ENCODE results near the gene SLC8B1.

The SLC8B1 gene

DNA sequence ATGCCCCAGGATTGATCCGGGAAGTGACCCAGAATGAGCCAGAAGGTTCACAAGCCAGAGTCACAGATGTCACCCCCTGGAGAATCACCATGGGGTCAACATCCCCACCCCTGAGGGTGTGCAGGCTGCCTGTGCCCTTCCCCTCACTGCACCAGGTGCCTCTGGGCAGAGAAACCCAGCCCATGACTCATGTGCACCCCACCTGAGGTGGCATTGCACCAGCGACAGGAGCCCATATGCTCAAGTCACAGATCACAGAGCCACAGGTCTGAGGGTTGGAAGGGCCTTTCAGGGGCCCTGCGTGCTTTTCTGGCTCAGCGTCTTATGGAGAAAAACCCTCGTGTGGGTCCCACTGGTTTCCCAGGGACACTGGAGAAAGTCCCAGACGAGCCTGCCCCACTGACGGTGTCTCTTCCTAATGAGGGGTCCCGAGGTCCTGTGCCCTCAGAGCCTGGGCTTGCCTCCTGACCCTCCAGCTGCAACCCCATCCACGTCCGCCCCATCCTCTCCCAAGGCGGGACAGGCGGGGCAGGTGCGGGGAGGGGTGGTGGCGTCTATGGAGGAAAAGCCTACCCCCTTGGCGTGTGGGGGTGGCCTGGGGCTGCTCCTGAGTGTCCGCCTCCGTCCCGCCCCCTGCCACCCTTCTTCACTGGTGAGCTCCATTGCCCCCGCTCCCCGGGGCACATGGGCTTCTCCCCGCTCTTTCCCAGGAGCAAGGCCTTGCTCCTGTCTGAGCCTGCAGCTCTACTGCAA lies 47.6 kb downstream of the SLC8B1 start:
- H3K4me1 ChIP-seq (ENCODE audit: control insufficient read depth in 2 of 2, insufficient read depth in 2 of 2, low read length in 2 of 2), result no peaks in the 10 kb centered on the region
- no peaks in the 10 kb centered on the region for H3K9me3 ChIP-seq (ENCODE audit: control insufficient read depth in 2 of 2, low read length in 2 of 2)
- no peak overlapping the region for H3K4me3 ChIP-seq (ENCODE audit: low read length in 2 of 2)
- peaks cover 75 to 80% of the 10 kb centered on the region in 2 donors for H3K36me3 ChIP-seq (ENCODE audit: control insufficient read depth in 2 of 2, insufficient read depth in 2 of 2, low read length in 2 of 2)
- H3K27me3 ChIP-seq (ENCODE audit: control insufficient read depth in 2 of 2, insufficient read depth in 2 of 2, low read length in 2 of 2), result no peaks in the 10 kb centered on the region
- no peak overlapping the region for H3K27ac ChIP-seq (ENCODE audit: low read depth in 2 of 2, low read length in 2 of 2)
- H3K9ac ChIP-seq (ENCODE audit: low read depth in 1 of 2, low read length in 2 of 2), result no peak overlapping the region

DNA sequence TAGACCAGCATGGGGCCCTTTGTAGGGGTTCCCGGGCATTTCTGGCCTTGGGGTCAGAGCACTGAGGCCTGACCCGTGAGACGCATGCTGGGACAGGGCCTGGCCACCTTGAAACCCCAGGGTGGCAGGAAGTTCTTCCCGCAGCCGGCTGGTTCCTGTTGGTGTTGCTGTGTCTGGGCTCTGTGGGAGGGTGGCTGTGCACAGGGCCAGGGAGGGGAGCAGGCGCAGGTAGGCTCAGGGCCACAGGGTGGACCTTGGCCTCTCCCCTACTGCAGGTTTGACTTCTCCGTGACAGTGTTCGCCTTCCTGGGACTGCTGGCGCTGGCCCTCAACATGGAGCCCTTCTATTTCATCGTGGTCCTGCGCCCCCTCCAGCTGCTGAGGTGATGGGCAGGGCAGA lies 48.2 kb downstream of the SLC8B1 start:
- Histone ChIP-seq H3K27me3 (ENCODE audit: control insufficient read depth in 2 of 2, insufficient read depth in 2 of 2, low read length in 2 of 2) (no peaks in the 10 kb centered on the region), H3K27ac (ENCODE audit: low read depth in 2 of 2, low read length in 2 of 2) (no peak overlapping the region), H3K4me3 (ENCODE audit: low read length in 2 of 2) (no peak overlapping the region), H3K4me1 (ENCODE audit: control insufficient read depth in 2 of 2, insufficient read depth in 2 of 2, low read length in 2 of 2) (no peaks in the 10 kb centered on the region), H3K9me3 (ENCODE audit: control insufficient read depth in 2 of 2, low read length in 2 of 2) (no peaks in the 10 kb centered on the region), H3K36me3 (ENCODE audit: control insufficient read depth in 2 of 2, insufficient read depth in 2 of 2, low read length in 2 of 2) (peaks cover 69 to 74% of the 10 kb centered on the region in 2 donors), H3K9ac (ENCODE audit: low read depth in 1 of 2, low read length in 2 of 2) (no peak overlapping the region)

GRCh38 chr12:113285679-113286610 lies 49.0 kb downstream of the SLC8B1 start:
- H3K9ac ChIP-seq (ENCODE audit: low read depth in 1 of 2, low read length in 2 of 2), result no peak overlapping the region
- no peak overlapping the region for H3K4me3 ChIP-seq (ENCODE audit: low read length in 2 of 2)
- H3K4me1 ChIP-seq (ENCODE audit: control insufficient read depth in 2 of 2, insufficient read depth in 2 of 2, low read length in 2 of 2), result no peaks in the 10 kb centered on the region
- no peaks in the 10 kb centered on the region for H3K9me3 ChIP-seq (ENCODE audit: control insufficient read depth in 2 of 2, low read length in 2 of 2)
- no peak overlapping the region for H3K27ac ChIP-seq (ENCODE audit: low read depth in 2 of 2, low read length in 2 of 2)
- no peaks in the 10 kb centered on the region for H3K27me3 ChIP-seq (ENCODE audit: control insufficient read depth in 2 of 2, insufficient read depth in 2 of 2, low read length in 2 of 2)
- H3K36me3 ChIP-seq (ENCODE audit: control insufficient read depth in 2 of 2, insufficient read depth in 2 of 2, low read length in 2 of 2), result peaks cover 62 to 70% of the 10 kb centered on the region in 2 donors

- no peaks in the 10 kb centered on the region for H3K9me3 ChIP-seq (ENCODE audit: control insufficient read depth in 2 of 2, low read length in 2 of 2)
- H3K36me3 ChIP-seq (ENCODE audit: control insufficient read depth in 2 of 2, insufficient read depth in 2 of 2, low read length in 2 of 2), result peaks cover 56 to 70% of the 10 kb centered on the region in 2 donors
- no peak overlapping the region for H3K27ac ChIP-seq (ENCODE audit: low read depth in 2 of 2, low read length in 2 of 2)
- no peak overlapping the region for H3K4me3 ChIP-seq (ENCODE audit: low read length in 2 of 2)
- no peaks in the 10 kb centered on the region for H3K27me3 ChIP-seq (ENCODE audit: control insufficient read depth in 2 of 2, insufficient read depth in 2 of 2, low read length in 2 of 2)
- H3K4me1 ChIP-seq (ENCODE audit: control insufficient read depth in 2 of 2, insufficient read depth in 2 of 2, low read length in 2 of 2), result no peaks in the 10 kb centered on the region
- H3K9ac ChIP-seq (ENCODE audit: low read depth in 1 of 2, low read length in 2 of 2), result no peak overlapping the region
Measured at GRCh38 chr12:113284751-113285150, 50.2 kb downstream of the SLC8B1 start.

DNA sequence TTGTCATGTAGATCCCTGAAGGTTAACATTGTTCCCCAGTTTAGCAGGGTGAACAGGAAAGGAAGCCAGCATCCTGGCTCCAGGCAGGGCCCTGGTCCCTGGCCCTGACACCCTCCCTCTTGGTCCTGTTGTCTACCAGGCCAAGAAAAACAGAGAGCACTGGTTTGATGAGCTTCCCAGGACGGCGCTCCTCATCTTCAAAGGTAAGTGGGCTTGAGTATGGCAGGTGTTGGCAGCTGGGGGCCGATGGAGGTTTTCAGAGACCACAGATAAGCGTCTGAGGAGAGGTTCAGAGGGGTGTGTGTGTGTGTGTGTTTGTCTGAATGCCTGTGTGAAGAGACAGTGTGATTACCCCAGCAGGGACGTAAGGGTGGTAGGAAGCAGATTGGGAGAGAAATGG lies 56.3 kb downstream of the SLC8B1 start:
- Histone ChIP-seq H3K4me1 (ENCODE audit: control insufficient read depth in 2 of 2, insufficient read depth in 2 of 2, low read length in 2 of 2) (no peaks in the 10 kb centered on the region), H3K9me3 (ENCODE audit: control insufficient read depth in 2 of 2, low read length in 2 of 2) (no peaks in the 10 kb centered on the region), H3K27me3 (ENCODE audit: control insufficient read depth in 2 of 2, insufficient read depth in 2 of 2, low read length in 2 of 2) (no peaks in the 10 kb centered on the region), H3K9ac (ENCODE audit: low read depth in 1 of 2, low read length in 2 of 2) (no peak overlapping the region), H3K27ac (ENCODE audit: low read depth in 2 of 2, low read length in 2 of 2) (no peak overlapping the region), H3K4me3 (ENCODE audit: low read length in 2 of 2) (no peak overlapping the region), H3K36me3 (ENCODE audit: control insufficient read depth in 2 of 2, insufficient read depth in 2 of 2, low read length in 2 of 2) (peaks cover 34 to 59% of the 10 kb centered on the region in 2 donors)

DNA sequence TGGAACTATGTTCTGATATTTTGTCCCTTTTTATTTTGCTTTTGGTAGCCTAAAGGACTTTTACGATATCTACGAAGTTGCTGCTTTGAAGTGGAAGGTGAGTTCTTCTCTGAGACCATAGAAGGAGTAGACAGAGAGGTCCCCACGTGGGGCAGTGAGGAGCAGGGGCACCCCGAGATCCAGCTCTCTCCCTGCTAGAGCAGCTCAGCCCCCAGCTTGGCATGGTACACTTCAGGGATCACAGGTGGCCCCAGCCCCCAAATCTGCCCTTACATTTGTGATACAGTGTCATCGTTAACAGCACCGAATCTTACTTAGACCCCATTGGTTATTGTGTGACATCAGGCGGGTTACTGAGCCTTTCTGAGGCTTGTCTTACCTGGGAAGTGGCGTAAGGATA lies 56.8 kb downstream of the SLC8B1 start:
- Histone ChIP-seq H3K36me3 (ENCODE audit: control insufficient read depth in 2 of 2, insufficient read depth in 2 of 2, low read length in 2 of 2) (peaks cover 37 to 62% of the 10 kb centered on the region in 2 donors), H3K27ac (ENCODE audit: low read depth in 2 of 2, low read length in 2 of 2) (no peak overlapping the region), H3K9ac (ENCODE audit: low read depth in 1 of 2, low read length in 2 of 2) (no peak overlapping the region), H3K4me3 (ENCODE audit: low read length in 2 of 2) (no peak overlapping the region), H3K4me1 (ENCODE audit: control insufficient read depth in 2 of 2, insufficient read depth in 2 of 2, low read length in 2 of 2) (peaks cover 0 to 2% of the 10 kb centered on the region in 2 donors), H3K27me3 (ENCODE audit: control insufficient read depth in 2 of 2, insufficient read depth in 2 of 2, low read length in 2 of 2) (no peaks in the 10 kb centered on the region), H3K9me3 (ENCODE audit: control insufficient read depth in 2 of 2, low read length in 2 of 2) (no peaks in the 10 kb centered on the region)

DNA sequence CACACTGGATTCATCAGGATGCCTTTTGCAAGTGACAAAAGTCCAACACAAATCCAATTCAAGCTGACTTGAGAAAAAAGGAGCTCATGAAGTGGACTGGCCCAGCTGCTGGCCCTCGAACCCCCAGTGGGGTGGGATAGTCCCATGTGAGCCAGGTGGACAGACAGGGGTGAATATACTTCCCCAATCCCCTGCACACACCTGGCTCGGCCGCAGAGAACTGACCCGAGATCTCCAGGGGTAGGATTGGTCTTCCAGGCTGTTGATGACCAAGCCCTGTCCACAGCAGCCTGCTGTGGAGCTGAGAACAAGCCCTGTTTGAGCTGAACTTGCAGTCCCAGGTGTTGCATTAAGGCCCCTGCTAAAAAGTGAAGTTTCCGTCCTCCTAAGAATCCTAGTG lies 57.4 kb downstream of the SLC8B1 start:
- H3K9me3 ChIP-seq (ENCODE audit: control insufficient read depth in 2 of 2, low read length in 2 of 2), result no peaks in the 10 kb centered on the region
- no peak overlapping the region for H3K9ac ChIP-seq (ENCODE audit: low read depth in 1 of 2, low read length in 2 of 2)
- no peaks in the 10 kb centered on the region for H3K27me3 ChIP-seq (ENCODE audit: control insufficient read depth in 2 of 2, insufficient read depth in 2 of 2, low read length in 2 of 2)
- peaks cover 0 to 5% of the 10 kb centered on the region in 2 donors for H3K4me1 ChIP-seq (ENCODE audit: control insufficient read depth in 2 of 2, insufficient read depth in 2 of 2, low read length in 2 of 2)
- H3K36me3 ChIP-seq (ENCODE audit: control insufficient read depth in 2 of 2, insufficient read depth in 2 of 2, low read length in 2 of 2), result peaks cover 40 to 67% of the 10 kb centered on the region in 2 donors
- H3K27ac ChIP-seq (ENCODE audit: low read depth in 2 of 2, low read length in 2 of 2), result no peak overlapping the region
- H3K4me3 ChIP-seq (ENCODE audit: low read length in 2 of 2), result no peak overlapping the region

- Histone ChIP-seq H3K4me3 (ENCODE audit: low read length in 2 of 2) (no peak overlapping the region), H3K27ac (ENCODE audit: low read depth in 2 of 2, low read length in 2 of 2) (no peak overlapping the region), H3K9ac (ENCODE audit: low read depth in 1 of 2, low read length in 2 of 2) (no peak overlapping the region), H3K36me3 (ENCODE audit: control insufficient read depth in 2 of 2, insufficient read depth in 2 of 2, low read length in 2 of 2) (peaks cover 40 to 72% of the 10 kb centered on the region in 2 donors), H3K9me3 (ENCODE audit: control insufficient read depth in 2 of 2, low read length in 2 of 2) (no peaks in the 10 kb centered on the region), H3K27me3 (ENCODE audit: control insufficient read depth in 2 of 2, insufficient read depth in 2 of 2, low read length in 2 of 2) (no peaks in the 10 kb centered on the region), H3K4me1 (ENCODE audit: control insufficient read depth in 2 of 2, insufficient read depth in 2 of 2, low read length in 2 of 2) (peaks cover 0 to 5% of the 10 kb centered on the region in 2 donors)
Measured at GRCh38 chr12:113276946-113277500, 57.9 kb downstream of the SLC8B1 start.

DNA sequence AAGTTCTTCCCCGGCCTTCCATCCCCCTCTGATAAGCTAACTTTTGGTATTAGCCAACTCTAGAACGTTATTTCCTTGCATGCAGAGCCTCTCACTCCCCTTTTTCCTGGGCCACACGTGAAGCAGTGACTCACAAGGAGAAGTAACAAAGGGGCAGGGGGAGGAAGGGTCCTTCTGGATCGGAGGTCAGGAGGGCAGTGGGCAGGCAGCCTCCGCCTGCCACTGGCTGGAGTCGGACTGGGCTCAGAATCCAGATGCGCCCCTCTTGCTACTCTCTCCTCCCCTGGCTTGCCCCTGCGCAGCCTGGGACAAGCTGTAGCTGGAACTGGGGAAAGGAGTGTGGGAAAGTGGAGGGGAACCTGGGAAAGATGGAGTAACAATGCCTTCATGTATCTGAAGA lies 58.6 kb downstream of the SLC8B1 start:
- peaks cover 0 to 5% of the 10 kb centered on the region in 2 donors for H3K4me1 ChIP-seq (ENCODE audit: control insufficient read depth in 2 of 2, insufficient read depth in 2 of 2, low read length in 2 of 2)
- H3K9ac ChIP-seq (ENCODE audit: low read depth in 1 of 2, low read length in 2 of 2), result no peak overlapping the region
- peaks cover 40 to 77% of the 10 kb centered on the region in 2 donors for H3K36me3 ChIP-seq (ENCODE audit: control insufficient read depth in 2 of 2, insufficient read depth in 2 of 2, low read length in 2 of 2)
- no peak overlapping the region for H3K4me3 ChIP-seq (ENCODE audit: low read length in 2 of 2)
- H3K27ac ChIP-seq (ENCODE audit: low read depth in 2 of 2, low read length in 2 of 2), result no peak overlapping the region
- no peaks in the 10 kb centered on the region for H3K27me3 ChIP-seq (ENCODE audit: control insufficient read depth in 2 of 2, insufficient read depth in 2 of 2, low read length in 2 of 2)
- H3K9me3 ChIP-seq (ENCODE audit: control insufficient read depth in 2 of 2, low read length in 2 of 2), result no peaks in the 10 kb centered on the region

- peaks cover 35 to 64% of the 10 kb centered on the region in 2 donors for H3K36me3 ChIP-seq (ENCODE audit: control insufficient read depth in 2 of 2, insufficient read depth in 2 of 2, low read length in 2 of 2)
Measured at GRCh38 chr12:113274848-113275247, 60.1 kb downstream of the SLC8B1 start.

More at GRCh38 chr12:113274848-113275247, 60.1 kb downstream of the SLC8B1 start:
- Histone ChIP-seq H3K4me3 (ENCODE audit: low read length in 2 of 2) (no peak overlapping the region), H3K9ac (ENCODE audit: low read depth in 1 of 2, low read length in 2 of 2) (no peak overlapping the region), H3K27me3 (ENCODE audit: control insufficient read depth in 2 of 2, insufficient read depth in 2 of 2, low read length in 2 of 2) (no peaks in the 10 kb centered on the region), H3K9me3 (ENCODE audit: control insufficient read depth in 2 of 2, low read length in 2 of 2) (no peaks in the 10 kb centered on the region), H3K27ac (ENCODE audit: low read depth in 2 of 2, low read length in 2 of 2) (no peak overlapping the region), H3K4me1 (ENCODE audit: control insufficient read depth in 2 of 2, insufficient read depth in 2 of 2, low read length in 2 of 2) (peaks cover 0 to 5% of the 10 kb centered on the region in 2 donors)
